ENCODE data around the gene SELENOM.
A peak's percentile ranks its signal among the peaks of the same experiment; 100 is the strongest.
"Not testable (repeated sequence)": the region's sequence is repeated elsewhere in the genome, so short reads cannot be mapped to it uniquely, and the experiment has no call there.

SELENOM gene

DNA sequence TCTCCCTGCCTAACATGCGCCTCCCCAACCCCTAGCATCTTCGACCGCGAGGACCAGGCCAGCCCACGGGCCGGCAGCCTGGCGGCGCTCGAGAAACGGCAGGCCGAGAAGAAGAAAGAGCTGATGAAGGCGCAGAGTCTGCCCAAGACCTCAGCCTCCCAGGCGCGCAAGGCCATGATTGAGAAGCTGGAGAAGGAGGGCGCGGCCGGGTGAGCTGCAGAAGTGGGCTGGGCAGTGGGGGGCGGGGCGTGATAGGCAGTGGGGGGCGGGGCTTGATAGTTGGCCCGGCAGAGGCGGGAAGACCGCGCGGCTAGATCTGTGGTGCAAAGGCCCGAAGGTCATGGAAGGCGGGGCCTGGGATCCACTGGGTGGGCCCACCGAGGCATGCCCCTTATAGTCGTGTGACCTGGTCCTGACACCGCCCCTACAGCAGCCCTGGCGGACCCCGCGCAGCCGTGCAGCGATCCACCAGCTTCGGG is 8.7 kb downstream of the SELENOM start:
- no peak overlapping the region for H3K27ac ChIP-seq (ENCODE audit: low read depth, low read length)
- peaks cover 6% of the 10 kb centered on the region; the same call in 1 of the 2 replicates for H3K4me1 ChIP-seq (ENCODE audit: control insufficient read depth, insufficient read depth, low read length)
- H3K36me3 ChIP-seq (ENCODE audit: control insufficient read depth, insufficient read depth, low read length), result no peaks in the 10 kb centered on the region
- H3K4me3 ChIP-seq (ENCODE audit: low read depth, low read length), result peak overlapping the region; percentile 3; the same call in 1 of the 2 replicates
- no peaks in the 10 kb centered on the region for H3K9me3 ChIP-seq (ENCODE audit: control insufficient read depth, insufficient read depth, low read length)
- no peak overlapping the region for H3K9ac ChIP-seq (ENCODE audit: low read depth, low read length)
- no peaks in the 10 kb centered on the region for H3K27me3 ChIP-seq (ENCODE audit: control insufficient read depth, insufficient read depth, low read length)

DNA sequence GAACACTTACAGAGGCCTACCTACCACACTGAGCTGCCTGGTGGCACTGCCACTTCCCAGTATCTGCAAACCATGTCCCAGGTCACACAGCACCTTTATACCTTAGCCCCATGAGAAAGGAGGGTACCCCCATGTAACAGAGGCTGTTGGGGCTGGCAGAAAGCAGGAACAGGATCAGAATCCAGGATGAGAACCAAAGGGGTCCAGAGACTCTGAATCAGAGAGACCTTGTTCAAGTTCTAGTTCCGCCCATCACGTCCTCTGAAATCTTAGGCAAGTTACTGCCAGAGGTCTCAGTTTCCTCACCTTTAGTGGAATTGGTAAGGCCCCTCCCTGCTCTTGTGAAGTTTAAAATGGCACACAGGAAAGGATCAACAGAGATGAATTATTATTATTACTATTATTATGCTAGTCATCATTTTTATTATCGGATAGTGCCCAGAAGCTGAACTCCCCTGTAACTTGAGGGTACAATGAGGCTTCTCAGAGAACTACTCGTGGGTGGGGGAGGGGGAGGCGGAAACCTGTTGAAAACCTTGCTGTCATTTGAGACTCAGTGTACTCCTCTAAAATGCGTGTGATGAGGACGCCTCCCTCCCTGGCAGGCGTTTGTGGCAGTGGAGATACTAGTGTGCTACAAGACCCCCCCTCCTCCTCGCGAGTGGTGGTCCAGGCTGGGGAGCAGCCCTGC is 9.3 kb downstream of the SELENOM start:
- H3K4me3 ChIP-seq (ENCODE audit: low read depth, low read length), result peak overlapping the region; percentile 3; the same call in 1 of the 2 replicates
- no peaks in the 10 kb centered on the region for H3K36me3 ChIP-seq (ENCODE audit: control insufficient read depth, insufficient read depth, low read length)
- H3K27me3 ChIP-seq (ENCODE audit: control insufficient read depth, insufficient read depth, low read length), result no peaks in the 10 kb centered on the region
- no peak overlapping the region for H3K27ac ChIP-seq (ENCODE audit: low read depth, low read length)
- no peak overlapping the region for H3K9ac ChIP-seq (ENCODE audit: low read depth, low read length)
- no peaks in the 10 kb centered on the region for H3K9me3 ChIP-seq (ENCODE audit: control insufficient read depth, insufficient read depth, low read length)
- peaks cover 6% of the 10 kb centered on the region; the same call in 1 of the 2 replicates for H3K4me1 ChIP-seq (ENCODE audit: control insufficient read depth, insufficient read depth, low read length)

DNA sequence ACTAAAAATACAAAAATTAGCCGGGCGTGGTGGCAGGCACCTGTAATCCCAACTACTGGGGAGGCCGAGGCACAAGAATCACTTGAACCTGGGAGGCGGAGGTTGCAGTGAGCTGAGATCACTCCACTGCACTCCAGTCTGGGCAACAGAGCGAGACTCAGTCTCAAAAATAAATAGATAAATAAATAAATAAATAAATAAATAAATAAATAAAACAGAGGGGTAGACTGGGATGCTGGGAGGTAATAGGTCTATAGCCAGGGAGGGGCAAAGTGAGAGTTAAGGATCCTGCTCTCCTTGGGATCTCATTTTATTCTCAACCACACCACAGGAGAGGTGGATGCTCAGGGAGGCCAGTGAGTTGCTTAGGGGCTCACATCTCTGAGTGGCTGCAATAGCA is 9.8 kb downstream of the SELENOM start:
- H3K4me3 ChIP-seq (ENCODE audit: low read depth, low read length); H3K27ac ChIP-seq (ENCODE audit: low read depth, low read length); H3K27me3 ChIP-seq (ENCODE audit: control insufficient read depth, insufficient read depth, low read length); H3K9me3 ChIP-seq (ENCODE audit: control insufficient read depth, insufficient read depth, low read length); H3K4me1 ChIP-seq (ENCODE audit: control insufficient read depth, insufficient read depth, low read length); H3K36me3 ChIP-seq (ENCODE audit: control insufficient read depth, insufficient read depth, low read length); H3K9ac ChIP-seq (ENCODE audit: low read depth, low read length): not testable (repeated sequence)

DNA sequence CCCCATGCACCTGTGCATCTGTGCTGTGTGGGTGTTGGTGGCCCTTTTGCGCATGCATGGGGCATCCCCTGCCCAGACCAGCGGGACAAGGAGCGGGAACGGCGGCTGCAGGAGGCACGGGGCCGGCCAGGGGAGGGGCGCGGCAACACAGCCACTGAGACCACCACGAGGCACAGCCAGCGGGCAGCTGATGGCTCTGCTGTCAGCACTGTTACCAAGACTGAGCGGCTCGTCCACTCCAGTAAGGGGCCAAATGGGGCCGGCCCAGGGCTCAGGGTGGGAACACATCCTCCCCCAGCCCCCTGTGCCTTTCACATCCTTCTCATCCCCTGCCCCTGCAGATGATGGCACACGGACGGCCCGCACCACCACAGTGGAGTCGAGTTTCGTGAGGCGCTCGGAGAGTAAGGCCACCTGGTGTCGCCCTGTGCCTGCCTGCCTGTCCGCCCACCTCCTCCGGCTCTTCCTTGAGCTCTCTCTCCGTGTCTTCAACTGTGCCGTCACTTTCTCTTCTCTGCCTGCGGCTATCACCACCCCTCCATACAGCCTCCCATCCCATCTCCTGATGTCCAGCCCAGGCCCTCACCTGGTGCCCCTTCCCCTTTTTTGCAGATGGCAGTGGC is 10.6 kb downstream of the SELENOM start:
- Histone ChIP-seq H3K27ac (ENCODE audit: low read depth, low read length) (no peak overlapping the region), H3K4me3 (ENCODE audit: low read depth, low read length) (no peak overlapping the region), H3K36me3 (ENCODE audit: control insufficient read depth, insufficient read depth, low read length) (peaks cover 2% of the 10 kb centered on the region), H3K4me1 (ENCODE audit: control insufficient read depth, insufficient read depth, low read length) (peaks cover 6% of the 10 kb centered on the region; the same call in 1 of the 2 replicates), H3K27me3 (ENCODE audit: control insufficient read depth, insufficient read depth, low read length) (no peaks in the 10 kb centered on the region), H3K9ac (ENCODE audit: low read depth, low read length) (no peak overlapping the region), H3K9me3 (ENCODE audit: control insufficient read depth, insufficient read depth, low read length) (no peaks in the 10 kb centered on the region)

DNA sequence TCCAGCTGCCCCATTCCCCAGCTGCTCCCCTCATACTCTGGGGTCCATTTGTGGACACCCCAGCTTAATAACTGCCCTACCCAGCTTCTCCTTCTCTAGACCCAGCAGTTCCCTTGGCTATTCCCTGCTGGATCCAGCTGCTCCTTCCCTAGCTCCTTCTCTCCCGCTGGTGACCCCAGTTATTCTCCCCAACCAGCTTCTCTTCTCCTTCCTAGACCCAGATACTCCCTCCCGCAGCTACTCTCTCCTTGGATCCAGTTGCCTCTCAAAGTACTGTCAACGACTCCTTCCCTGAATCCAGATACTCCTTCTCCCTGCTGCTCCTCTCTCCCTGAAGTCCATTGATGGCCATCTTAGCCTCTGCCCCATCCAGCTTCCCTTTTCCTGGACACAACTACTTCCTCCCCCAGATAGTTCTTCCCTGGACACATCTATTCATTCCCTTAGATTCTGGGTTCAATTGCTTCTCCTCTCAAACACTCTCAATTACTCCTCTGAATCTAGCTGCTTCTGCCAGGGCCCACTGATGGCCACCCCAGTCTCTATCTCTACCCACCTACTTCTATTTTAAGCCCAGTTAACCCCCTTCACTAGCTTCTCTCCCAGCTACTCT is 11.6 kb downstream of the SELENOM start:
- peaks cover 7% of the 10 kb centered on the region; the same call in 1 of the 2 replicates for H3K4me1 ChIP-seq (ENCODE audit: control insufficient read depth, insufficient read depth, low read length)
- no peaks in the 10 kb centered on the region for H3K27me3 ChIP-seq (ENCODE audit: control insufficient read depth, insufficient read depth, low read length)
- no peak overlapping the region for H3K4me3 ChIP-seq (ENCODE audit: low read depth, low read length)
- peaks cover 5% of the 10 kb centered on the region for H3K36me3 ChIP-seq (ENCODE audit: control insufficient read depth, insufficient read depth, low read length)
- no peaks in the 10 kb centered on the region for H3K9me3 ChIP-seq (ENCODE audit: control insufficient read depth, insufficient read depth, low read length)
- no peak overlapping the region for H3K27ac ChIP-seq (ENCODE audit: low read depth, low read length)
- H3K9ac ChIP-seq (ENCODE audit: low read depth, low read length), result no peak overlapping the region

DNA sequence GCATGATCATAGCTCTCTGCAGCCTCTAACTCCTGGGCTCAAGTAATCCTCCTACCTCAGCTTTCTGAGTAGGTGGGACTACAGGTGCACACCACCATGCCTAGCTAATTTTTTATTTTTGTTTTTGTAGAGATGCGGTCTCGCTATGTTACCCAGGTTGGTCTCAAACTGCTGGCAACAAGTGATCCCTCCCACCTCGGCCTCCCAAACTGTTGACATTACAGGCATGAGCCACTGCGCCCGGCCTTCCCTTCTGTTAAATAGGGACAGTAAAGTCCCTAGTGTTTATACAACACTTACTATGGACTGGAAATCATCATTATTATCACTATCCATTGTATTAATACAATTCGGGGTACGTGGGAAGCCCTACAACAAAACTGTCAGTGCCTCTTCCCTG is 12.6 kb downstream of the SELENOM start:
- peaks cover 8% of the 10 kb centered on the region; the same call in 1 of the 2 replicates for H3K4me1 ChIP-seq (ENCODE audit: control insufficient read depth, insufficient read depth, low read length)
- H3K9ac ChIP-seq (ENCODE audit: low read depth, low read length), result no peak overlapping the region
- H3K36me3 ChIP-seq (ENCODE audit: control insufficient read depth, insufficient read depth, low read length), result peaks cover 5% of the 10 kb centered on the region
- H3K9me3 ChIP-seq (ENCODE audit: control insufficient read depth, insufficient read depth, low read length), result no peaks in the 10 kb centered on the region
- H3K4me3 ChIP-seq (ENCODE audit: low read depth, low read length), result no peak overlapping the region
- no peaks in the 10 kb centered on the region for H3K27me3 ChIP-seq (ENCODE audit: control insufficient read depth, insufficient read depth, low read length)
- no peak overlapping the region for H3K27ac ChIP-seq (ENCODE audit: low read depth, low read length)

DNA sequence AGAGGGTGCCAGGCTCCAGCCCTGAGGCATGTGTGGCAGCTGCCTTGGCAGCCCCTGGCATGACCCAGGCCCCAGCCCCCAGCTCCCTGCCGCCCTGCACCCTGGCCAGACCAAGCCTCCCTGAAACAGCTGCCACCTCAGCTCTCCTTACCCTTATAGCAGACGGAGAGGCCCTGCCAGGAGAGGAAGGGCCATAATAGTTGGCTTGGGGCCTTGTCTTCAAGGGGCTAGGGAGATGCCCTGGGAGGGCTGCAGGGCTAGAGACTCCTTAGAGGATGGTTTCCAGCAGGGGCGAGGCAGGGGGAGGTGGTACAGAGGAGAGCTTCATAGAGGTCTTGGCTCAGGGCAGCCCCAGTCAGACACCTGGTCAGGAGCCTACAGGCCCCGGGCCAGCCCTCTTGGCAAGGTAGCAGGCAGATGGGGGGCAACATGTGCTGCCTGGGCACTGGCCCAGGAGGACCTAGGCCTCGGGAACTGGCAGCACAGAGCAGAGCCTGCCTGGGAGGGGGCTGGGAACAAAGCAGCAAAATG is 13.3 kb downstream of the SELENOM start:
- no peak overlapping the region for H3K4me3 ChIP-seq (ENCODE audit: low read depth, low read length)
- peaks cover 5% of the 10 kb centered on the region for H3K36me3 ChIP-seq (ENCODE audit: control insufficient read depth, insufficient read depth, low read length)
- H3K9me3 ChIP-seq (ENCODE audit: control insufficient read depth, insufficient read depth, low read length), result no peaks in the 10 kb centered on the region
- no peak overlapping the region for H3K27ac ChIP-seq (ENCODE audit: low read depth, low read length)
- H3K9ac ChIP-seq (ENCODE audit: low read depth, low read length), result no peak overlapping the region
- peaks cover 8% of the 10 kb centered on the region; the same call in 1 of the 2 replicates for H3K4me1 ChIP-seq (ENCODE audit: control insufficient read depth, insufficient read depth, low read length)
- H3K27me3 ChIP-seq (ENCODE audit: control insufficient read depth, insufficient read depth, low read length), result no peaks in the 10 kb centered on the region

DNA sequence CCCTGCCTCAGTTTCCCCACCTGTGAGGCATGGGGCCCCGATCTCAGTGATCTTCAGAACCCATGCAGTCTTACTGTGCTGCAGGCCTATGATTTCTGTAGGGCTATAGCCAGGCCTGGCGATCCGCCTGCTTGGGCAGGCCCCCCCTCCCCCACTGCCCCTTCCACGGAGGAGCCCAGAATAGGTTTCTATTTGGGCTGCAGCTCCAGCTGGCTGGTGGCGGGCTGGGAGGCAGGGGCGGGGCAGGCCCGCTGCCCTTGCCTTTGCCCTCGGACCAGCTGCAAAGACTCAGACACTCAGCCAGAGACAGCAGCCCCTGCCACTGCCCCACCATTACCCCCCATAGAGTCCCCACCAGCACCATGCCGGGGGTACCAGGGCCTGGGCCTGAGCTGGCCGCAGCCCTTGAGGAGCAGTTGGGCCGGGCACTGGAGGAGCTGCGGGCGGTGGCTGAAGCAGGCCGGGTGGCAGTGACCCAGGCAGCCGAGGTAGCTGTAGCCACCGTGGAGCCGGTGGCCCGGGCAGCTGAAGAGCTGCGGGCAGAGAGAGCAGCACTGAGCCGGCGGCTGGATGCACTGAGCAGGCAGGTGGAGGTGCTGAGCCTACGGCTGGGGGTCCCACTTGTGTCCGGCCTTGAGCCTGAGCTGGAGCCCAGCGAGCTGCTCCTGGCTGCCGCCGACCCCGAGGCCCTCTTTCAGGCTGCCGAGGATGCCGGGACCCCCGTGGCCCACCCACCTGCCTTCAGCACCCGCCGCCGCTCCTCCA is 14.1 kb downstream of the SELENOM start:
- peaks cover 8% of the 10 kb centered on the region; the same call in 1 of the 2 replicates for H3K4me1 ChIP-seq (ENCODE audit: control insufficient read depth, insufficient read depth, low read length)
- H3K9ac ChIP-seq (ENCODE audit: low read depth, low read length), result no peak overlapping the region
- H3K36me3 ChIP-seq (ENCODE audit: control insufficient read depth, insufficient read depth, low read length), result peaks cover 5% of the 10 kb centered on the region
- H3K27me3 ChIP-seq (ENCODE audit: control insufficient read depth, insufficient read depth, low read length), result no peaks in the 10 kb centered on the region
- no peaks in the 10 kb centered on the region for H3K9me3 ChIP-seq (ENCODE audit: control insufficient read depth, insufficient read depth, low read length)
- H3K27ac ChIP-seq (ENCODE audit: low read depth, low read length), result no peak overlapping the region
- H3K4me3 ChIP-seq (ENCODE audit: low read depth, low read length), result no peak overlapping the region

DNA sequence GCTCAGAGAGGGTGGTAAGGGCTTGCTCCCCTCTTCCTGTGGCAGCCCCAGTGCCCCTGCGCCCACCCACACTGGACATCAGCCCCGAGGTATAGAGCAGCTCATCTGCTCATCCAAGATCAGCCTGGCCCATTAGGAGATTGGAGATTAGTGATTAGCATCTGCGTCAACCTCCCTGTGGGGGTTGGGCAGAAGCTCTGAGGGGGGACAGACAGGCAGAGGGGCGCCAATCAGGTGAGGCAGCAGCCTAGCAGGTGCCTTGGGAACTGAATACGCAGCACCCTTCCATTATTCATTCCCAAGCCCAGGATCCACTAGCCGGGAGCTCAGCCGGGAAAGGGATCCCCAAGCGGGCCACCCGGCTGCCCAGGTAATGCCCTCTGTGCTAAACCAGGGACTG is 15.2 kb downstream of the SELENOM start:
- H3K4me3 ChIP-seq (ENCODE audit: low read depth, low read length), result no peak overlapping the region
- peaks cover 5% of the 10 kb centered on the region; the same call in 1 of the 2 replicates for H3K4me1 ChIP-seq (ENCODE audit: control insufficient read depth, insufficient read depth, low read length)
- H3K9me3 ChIP-seq (ENCODE audit: control insufficient read depth, insufficient read depth, low read length), result no peaks in the 10 kb centered on the region
- no peak overlapping the region for H3K27ac ChIP-seq (ENCODE audit: low read depth, low read length)
- no peak overlapping the region for H3K9ac ChIP-seq (ENCODE audit: low read depth, low read length)
- H3K36me3 ChIP-seq (ENCODE audit: control insufficient read depth, insufficient read depth, low read length), result peaks cover 5% of the 10 kb centered on the region
- H3K27me3 ChIP-seq (ENCODE audit: control insufficient read depth, insufficient read depth, low read length), result no peaks in the 10 kb centered on the region

DNA sequence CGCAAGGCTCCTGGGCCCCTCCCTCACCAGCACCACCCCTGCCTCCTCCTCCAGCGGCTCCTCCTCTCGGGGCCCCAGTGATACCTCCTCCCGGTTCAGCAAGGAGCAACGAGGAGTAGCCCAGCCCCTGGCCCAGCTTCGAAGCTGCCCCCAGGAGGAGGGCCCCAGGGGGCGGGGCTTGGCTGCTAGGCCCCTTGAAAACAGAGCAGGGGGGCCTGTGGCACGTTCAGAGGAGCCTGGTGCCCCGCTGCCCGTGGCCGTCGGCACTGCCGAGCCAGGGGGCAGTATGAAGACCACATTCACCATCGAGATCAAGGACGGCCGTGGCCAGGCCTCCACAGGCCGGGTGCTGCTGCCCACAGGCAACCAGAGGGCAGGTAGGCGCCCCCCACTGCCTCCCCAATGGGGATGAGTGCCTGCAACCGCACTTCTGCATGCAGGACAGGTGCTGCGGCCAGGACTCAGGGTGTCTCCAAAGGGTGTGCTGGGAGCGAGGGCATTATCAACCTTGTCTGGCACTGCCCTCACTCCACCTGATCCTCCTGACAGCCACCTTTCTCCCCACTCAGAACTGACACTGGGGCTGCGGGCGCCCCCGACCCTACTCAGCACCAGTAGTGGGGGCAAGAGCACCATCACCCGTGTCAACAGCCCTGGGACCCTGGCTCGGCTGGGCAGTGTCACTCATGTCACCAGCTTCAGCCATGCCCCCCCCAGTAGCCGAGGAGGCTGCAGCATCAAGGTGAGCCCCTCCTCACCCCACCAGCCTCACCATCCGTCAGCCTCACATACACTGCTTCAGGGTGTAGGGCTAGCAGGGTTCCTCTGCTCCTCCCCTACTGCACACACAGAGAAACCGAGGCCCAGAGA is 16.0 kb downstream of the SELENOM start:
- H3K36me3 ChIP-seq (ENCODE audit: control insufficient read depth, insufficient read depth, low read length), result peaks cover 5% of the 10 kb centered on the region

More for the DNA sequence above, 16.0 kb downstream of the SELENOM start:
- Histone ChIP-seq H3K9me3 (ENCODE audit: control insufficient read depth, insufficient read depth, low read length) (no peaks in the 10 kb centered on the region), H3K9ac (ENCODE audit: low read depth, low read length) (no peak overlapping the region), H3K27ac (ENCODE audit: low read depth, low read length) (no peak overlapping the region), H3K4me1 (ENCODE audit: control insufficient read depth, insufficient read depth, low read length) (0 out of 2 replicates have a peak, but pooled peaks cover 2% of the 10 kb centered on the region), H3K27me3 (ENCODE audit: control insufficient read depth, insufficient read depth, low read length) (no peaks in the 10 kb centered on the region), H3K4me3 (ENCODE audit: low read depth, low read length) (no peak overlapping the region)

Measured in HUES48 (cell line).